Vagina (tissue), 2 donors: ENCODE results near the gene ZNF606.

Experiments
- POLR2A ChIP-seq, 2 donors: fragments of 450-650 bp; IDR thresholded peaks; one replicate each; pipeline ENCODE4 v1.6.1; 2017; ENCODE audit warnings: antibody characterized with exemption in 2 of 2, mild to moderate bottlenecking in 2 of 2, moderate library complexity in 2 of 2
- POLR2AphosphoS5 ChIP-seq, 2 donors: sonication (generic); formaldehyde crosslinking; IDR thresholded peaks; one replicate each; pipeline ENCODE4 v1.9.0; 2017; ENCODE audit warnings: antibody characterized with exemption in 2 of 2, mild to moderate bottlenecking in 2 of 2, low read depth in 1 of 2; ENCODE audit not compliant: insufficient read depth in 1 of 2
- TF ChIP-seq, protein P1 (sequence below), 3 experiments: fragments of 450-650 bp in 2 of 3; fragments of 200-600 bp in 1 of 3; sonication (generic) in 1 of 3; IDR thresholded peaks; one replicate each; pipeline ENCODE4 v1.5.1; 2017 to 2019; ENCODE audit warnings: antibody characterized with exemption in 3 of 3, mild to moderate bottlenecking in 2 of 3, moderate library complexity in 2 of 3

GRCh38 chr19:58022283-58022660, 19.7 kb upstream of the ZNF606 start:
- no peak for TF ChIP-seq POLR2A (IDR thresholded peaks at IDR 0.05)
- TF ChIP-seq, protein P1, sequence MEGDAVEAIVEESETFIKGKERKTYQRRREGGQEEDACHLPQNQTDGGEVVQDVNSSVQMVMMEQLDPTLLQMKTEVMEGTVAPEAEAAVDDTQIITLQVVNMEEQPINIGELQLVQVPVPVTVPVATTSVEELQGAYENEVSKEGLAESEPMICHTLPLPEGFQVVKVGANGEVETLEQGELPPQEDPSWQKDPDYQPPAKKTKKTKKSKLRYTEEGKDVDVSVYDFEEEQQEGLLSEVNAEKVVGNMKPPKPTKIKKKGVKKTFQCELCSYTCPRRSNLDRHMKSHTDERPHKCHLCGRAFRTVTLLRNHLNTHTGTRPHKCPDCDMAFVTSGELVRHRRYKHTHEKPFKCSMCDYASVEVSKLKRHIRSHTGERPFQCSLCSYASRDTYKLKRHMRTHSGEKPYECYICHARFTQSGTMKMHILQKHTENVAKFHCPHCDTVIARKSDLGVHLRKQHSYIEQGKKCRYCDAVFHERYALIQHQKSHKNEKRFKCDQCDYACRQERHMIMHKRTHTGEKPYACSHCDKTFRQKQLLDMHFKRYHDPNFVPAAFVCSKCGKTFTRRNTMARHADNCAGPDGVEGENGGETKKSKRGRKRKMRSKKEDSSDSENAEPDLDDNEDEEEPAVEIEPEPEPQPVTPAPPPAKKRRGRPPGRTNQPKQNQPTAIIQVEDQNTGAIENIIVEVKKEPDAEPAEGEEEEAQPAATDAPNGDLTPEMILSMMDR (IDR thresholded peaks at IDR 0.05): no peak
- no peak for TF ChIP-seq POLR2AphosphoS5 (IDR thresholded peaks at IDR 0.05; ENCODE audit: insufficient read depth in 1 of 2, low read depth in 1 of 2)
